Astrocyte of the cerebellum (primary cell): Measurements from ENCODE around the gene HERPUD1.

Experiments used
- DNase-seq: peaks from one replicate; pipeline ENCODE4 v3.0.0-alpha.2; 2011; ENCODE audit warnings: low read depth
- H3K4me3 ChIP-seq: 2 replicates; pipeline ENCODE4 v1.5.1; 2011; ENCODE audit warnings: mild to moderate bottlenecking, low read depth, low read length, moderate library complexity
- in situ Hi-C: cut with HindIII; loops from 2 replicates; pipeline ENCODE4 v1.10.0; 2017; ENCODE audit warnings: low sequenced_read_pairs
- TF ChIP-seq, protein P1 (sequence below): IDR thresholded peaks from 2 replicates; pipeline ENCODE4 v1.5.1; 2012; ENCODE audit warnings: low read length, low read depth, moderate library complexity, mild to moderate bottlenecking; ENCODE audit errors: missing control alignments

The HERPUD1 gene

DNA sequence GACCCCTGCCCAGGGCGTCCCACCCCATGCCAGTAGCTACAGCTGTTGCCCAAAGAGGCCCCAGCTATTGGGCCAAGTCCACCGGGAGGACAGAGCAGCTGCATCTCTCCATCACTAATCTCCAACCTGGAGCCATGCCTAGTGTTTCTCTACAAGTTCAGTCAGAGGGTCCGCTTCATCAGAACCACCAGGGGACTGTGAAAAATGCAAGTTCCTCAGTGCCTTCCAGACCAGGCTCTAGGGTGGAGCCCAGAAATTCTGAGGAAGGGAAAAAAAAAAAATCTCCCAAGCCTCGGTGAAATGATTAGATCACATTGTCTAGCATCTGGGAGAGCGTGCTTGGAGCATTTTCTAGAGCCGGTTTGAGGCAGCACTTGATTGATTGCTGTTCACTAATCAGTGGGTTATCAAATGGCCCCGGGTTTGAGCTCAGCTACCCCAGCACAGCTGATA lies 22.4 kb upstream of the HERPUD1 start:
- TF ChIP-seq, protein P1, sequence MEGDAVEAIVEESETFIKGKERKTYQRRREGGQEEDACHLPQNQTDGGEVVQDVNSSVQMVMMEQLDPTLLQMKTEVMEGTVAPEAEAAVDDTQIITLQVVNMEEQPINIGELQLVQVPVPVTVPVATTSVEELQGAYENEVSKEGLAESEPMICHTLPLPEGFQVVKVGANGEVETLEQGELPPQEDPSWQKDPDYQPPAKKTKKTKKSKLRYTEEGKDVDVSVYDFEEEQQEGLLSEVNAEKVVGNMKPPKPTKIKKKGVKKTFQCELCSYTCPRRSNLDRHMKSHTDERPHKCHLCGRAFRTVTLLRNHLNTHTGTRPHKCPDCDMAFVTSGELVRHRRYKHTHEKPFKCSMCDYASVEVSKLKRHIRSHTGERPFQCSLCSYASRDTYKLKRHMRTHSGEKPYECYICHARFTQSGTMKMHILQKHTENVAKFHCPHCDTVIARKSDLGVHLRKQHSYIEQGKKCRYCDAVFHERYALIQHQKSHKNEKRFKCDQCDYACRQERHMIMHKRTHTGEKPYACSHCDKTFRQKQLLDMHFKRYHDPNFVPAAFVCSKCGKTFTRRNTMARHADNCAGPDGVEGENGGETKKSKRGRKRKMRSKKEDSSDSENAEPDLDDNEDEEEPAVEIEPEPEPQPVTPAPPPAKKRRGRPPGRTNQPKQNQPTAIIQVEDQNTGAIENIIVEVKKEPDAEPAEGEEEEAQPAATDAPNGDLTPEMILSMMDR, result no peak
- in situ Hi-C loops, result no loop called here
- DNase-seq, result no peak
- H3K4me3 ChIP-seq, result no peak overlapping the region

DNA sequence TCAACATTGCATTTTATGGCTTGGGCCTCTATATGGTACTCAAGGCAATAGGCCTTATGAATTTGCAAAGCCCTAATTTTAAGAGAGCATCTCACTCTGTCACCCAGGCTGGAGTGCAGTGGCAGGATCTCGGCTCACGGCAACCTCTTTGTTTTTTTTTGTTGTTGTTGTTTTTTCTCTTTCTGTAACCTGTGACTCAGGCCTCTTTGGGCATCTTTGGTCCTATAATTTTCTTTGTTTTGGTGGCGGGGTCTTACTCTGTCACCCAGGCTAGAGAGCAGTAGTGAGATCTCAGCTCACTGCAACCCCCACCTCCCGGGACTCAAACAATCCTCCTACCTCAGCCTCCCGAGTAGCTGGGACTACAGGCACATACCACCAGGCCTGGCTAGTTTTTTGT lies 21.8 kb upstream of the HERPUD1 start:
- no peak for DNase-seq
- in situ Hi-C loops, result no loop called here
- H3K4me3 ChIP-seq, result no peak overlapping the region
- TF ChIP-seq, protein P1, result no peak

DNA sequence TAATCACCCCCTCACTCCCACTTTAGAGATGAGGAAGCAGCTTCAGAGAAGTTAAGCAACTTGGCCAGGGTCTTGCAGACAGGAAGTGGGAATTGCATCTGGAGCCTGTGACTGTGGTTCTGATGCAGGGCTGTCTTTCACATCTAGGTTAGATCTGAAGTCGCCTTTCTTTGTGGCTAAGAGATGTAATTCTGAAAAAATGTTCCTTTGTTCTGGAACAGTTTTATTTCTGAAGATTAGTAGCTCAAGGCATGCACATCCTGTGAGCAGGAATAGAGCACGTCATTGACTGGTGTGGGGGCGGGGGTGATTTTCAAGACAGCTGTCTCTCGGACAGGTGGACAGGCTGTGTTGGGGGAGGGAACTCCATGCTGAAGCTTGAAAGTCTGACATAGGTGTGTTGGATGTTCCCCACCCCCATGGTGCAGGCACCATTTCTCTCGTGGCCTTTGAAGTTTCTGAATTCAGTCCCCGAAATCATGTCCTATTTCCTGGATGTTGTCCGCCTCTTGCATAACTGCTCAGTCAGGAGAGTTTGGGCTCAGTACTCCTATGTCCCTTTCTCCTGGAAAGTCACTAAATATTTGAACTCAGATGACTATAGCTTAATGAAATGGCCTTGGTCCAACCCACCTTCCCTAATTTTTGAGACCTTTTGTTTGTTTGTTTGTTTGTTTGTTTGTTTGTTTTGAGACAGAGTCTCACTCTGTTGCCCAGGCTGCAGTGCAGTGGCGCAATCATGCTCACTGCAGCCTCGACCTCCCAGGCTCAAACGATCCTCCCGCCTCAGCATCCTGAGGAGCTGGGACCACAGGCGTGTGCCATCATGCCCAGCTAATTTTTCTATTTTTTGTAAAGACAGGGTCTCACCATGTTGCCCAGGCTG lies 21.0 kb upstream of the HERPUD1 start:
- DNase-seq, result peak; percentile 60
- no peak overlapping the region for H3K4me3 ChIP-seq
- TF ChIP-seq, protein P1, result no peak
- in situ Hi-C loops, result no loop called here

DNA sequence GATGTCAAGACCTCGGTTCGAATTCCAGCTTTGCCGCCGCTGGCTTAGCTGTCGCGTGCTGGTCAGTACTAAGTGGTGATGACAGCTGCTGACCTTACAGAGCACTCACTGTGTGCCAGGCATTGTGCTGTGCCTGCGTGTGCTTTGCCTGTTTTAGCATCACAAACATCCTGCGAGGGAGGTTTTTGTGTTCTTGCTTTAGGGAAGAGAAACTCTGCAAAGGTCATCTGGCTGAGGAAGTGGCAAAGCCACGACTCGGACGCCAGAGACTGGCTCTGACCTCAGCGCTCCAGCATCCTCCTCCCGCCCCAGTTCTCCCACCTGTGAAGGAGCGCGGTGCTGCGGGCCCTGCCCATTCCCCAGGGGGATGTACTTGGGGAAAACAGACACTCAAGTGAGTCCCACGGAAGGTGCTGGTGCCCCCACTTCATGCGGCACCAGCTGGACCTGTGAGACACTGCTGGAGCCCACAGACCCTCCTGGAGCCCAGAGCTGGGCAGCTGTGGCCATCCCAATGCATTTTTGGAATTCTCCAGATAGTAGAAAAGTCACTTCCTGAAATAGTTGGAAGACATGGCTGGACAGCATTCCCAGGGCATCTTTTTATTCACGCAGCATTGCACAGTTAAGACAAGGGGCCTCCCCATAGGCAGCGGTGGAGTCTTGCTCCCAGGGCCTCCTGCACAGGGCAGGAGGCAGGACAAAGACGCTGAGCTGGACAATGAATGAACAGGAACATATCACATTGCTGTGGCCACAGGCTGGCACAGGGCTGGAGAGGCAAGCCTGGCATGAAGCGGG lies 20.0 kb upstream of the HERPUD1 start:
- TF ChIP-seq, protein P1, result no peak
- H3K4me3 ChIP-seq, result no peak overlapping the region
- no peak for DNase-seq
- in situ Hi-C loops, result no loop called here

DNA sequence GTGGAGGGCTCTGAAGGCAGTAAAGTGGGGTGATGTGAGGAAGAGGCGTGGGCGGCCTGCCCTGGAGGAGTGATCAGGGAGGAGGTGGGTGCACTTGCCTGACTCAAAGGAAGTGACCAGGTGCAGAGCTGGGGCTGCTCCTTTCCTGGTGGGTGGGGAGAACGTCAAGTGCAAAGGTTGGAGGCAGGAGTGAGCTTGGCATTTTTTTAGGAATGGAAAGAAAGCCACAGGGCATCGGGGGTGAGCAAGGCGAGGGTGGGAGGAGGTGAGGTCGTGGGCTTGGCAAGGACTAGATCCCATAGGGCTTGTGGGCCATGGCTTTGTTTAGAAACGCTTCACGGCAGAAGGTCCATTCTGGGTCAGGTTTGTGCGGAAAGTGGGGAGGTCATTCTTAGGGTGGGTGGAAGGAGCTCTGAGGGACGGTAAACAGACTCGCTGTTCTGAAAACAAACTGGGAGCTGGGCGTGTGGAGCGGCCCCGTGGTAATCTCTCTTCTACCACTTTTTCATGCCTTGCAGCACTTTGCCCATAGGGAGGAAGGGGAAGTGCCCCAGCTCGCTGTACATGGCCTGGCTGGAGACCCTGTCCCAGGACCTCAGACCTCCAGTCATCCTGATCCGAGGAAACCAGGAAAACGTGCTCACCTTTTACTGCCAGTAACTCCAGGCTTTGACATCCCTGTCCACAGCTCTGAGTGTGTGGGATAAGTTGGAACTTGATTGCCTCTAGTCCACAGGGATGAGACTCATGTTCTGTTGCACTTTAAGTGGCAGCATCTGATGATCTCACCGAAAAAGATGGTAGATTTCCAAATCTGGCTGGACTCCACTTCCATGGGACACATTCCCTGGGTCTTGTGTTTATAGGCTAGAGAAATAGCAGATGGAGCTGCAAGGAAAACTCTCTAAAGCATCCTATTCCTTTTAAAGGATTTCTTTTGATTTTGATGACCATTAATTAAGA lies 18.9 kb upstream of the HERPUD1 start:
- in situ Hi-C loops, result no loop called here
- no peak overlapping the region for H3K4me3 ChIP-seq
- TF ChIP-seq, protein P1, result no peak
- no peak for DNase-seq

DNA sequence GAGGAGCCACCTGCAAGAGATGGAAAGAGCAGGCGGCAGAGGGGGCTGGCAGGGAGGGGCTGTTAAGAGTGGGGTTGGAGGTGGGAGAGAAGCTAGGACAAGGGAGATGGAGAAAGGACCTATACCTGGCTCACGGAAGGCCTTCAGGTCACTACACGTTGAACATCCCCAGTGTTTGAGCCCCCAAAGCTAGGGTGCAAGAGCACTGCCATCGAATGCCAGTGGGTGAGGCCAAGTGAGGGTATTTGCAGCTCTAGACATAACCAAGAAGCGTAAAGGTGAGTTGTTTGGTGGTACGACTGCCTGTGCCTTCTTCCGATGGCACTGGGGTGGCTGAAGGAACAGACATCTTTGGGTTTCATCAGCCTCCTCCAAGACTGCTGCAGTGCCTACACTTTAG lies 17.0 kb upstream of the HERPUD1 start:
- DNase-seq, result no peak
- no peak overlapping the region for H3K4me3 ChIP-seq
- in situ Hi-C loops, result no loop called here
- TF ChIP-seq, protein P1, result no peak
